Small intestine (tissue), 7 donors: ENCODE data around the gene CTU1. TPM values are rescaled to one million over a fixed set of nuclear protein-coding genes. Genes with fewer than 3 reads are reported as not detected.
"Not testable (repeated sequence)": the region's sequence is repeated elsewhere in the genome, so short reads cannot be mapped to it uniquely, and the experiment has no call there.

Experiments
- DNase-seq, 2 donors: peaks; one replicate each; pipeline versions ENCODE4 v3.0.0 to v3.0.0-alpha.2; 2013
- FAIRE-seq: peaks from 2 replicates; lab custom pipeline; 2012; peaks lifted over from hg19 to GRCh38; lab: Jason Lieb, UNC
- H3K27ac ChIP-seq, 3 donors: one replicate each; pipeline ENCODE4 v1.5.1; 2013; ENCODE audit warnings: low read length in 2 of 3, mild to moderate bottlenecking in 2 of 3, control low read depth in 1 of 3, inconsistent platforms in 1 of 3, low read depth in 1 of 3, moderate library complexity in 1 of 3
- H3K27me3 ChIP-seq, 3 donors: one replicate each; pipeline ENCODE4 v1.6.1; 2013; ENCODE audit warnings: low read length in 3 of 3, inconsistent platforms in 1 of 3; ENCODE audit not compliant: control insufficient read depth in 3 of 3, insufficient read depth in 3 of 3
- H3K36me3 ChIP-seq, 3 donors: one replicate each; pipeline ENCODE4 v1.6.1; 2013; ENCODE audit warnings: low read length in 3 of 3, inconsistent platforms in 1 of 3, low read depth in 1 of 3, mild to moderate bottlenecking in 1 of 3, moderate library complexity in 1 of 3; ENCODE audit not compliant: control insufficient read depth in 3 of 3, insufficient read depth in 2 of 3
- H3K4me1 ChIP-seq, 3 donors: one replicate each; pipeline ENCODE4 v1.6.1; 2013; ENCODE audit warnings: low read length in 2 of 3, inconsistent platforms in 1 of 3, low read depth in 1 of 3, mild to moderate bottlenecking in 1 of 3, moderate library complexity in 1 of 3; ENCODE audit not compliant: control insufficient read depth in 3 of 3, insufficient read depth in 2 of 3
- H3K4me3 ChIP-seq, 3 donors: one replicate each; pipeline ENCODE4 v1.5.1; 2013; ENCODE audit warnings: low read length in 3 of 3, control low read depth in 1 of 3, inconsistent platforms in 1 of 3, low read depth in 1 of 3, mild to moderate bottlenecking in 1 of 3, moderate library complexity in 1 of 3
- H3K9me3 ChIP-seq, 2 donors: one replicate each; pipeline ENCODE4 v1.6.1; 2013; ENCODE audit warnings: low read depth in 1 of 2, low read length in 1 of 2; ENCODE audit not compliant: control insufficient read depth in 2 of 2, insufficient read depth in 1 of 2
- WGBS, 3 donors: extraction: QIAGEN DNeasy Blood & Tissue Kit; methylation state at CpG; one replicate each; pipeline ENCODE4 v1.1.7; 2013; 5-methylcytosine and 5-hydroxymethylcytosine counted together
- polyA plus RNA-seq, 4 donors: library from polyadenylated mRNA; stranded (reverse) in 3 of 4; unstranded in 1 of 4; fragments of 200-250 nt in 3 of 4; fragments of 120-200 nt in 1 of 4; gene quantifications; one replicate each; pipeline versions ENCODE4 v1.2.1 to v1.2.3, GENCODE V29; 2013
- donor health status: healthy with polysubstance abuse.
- donor health status: control.
- donor health status: control.
- donor health status: Bipolar disorder and iron deficiency.
- donor health status: healthy.

The CTU1 gene
- polyA plus RNA-seq, 4 donors, result 1.3 to 4.0 (median 2.3) TPM

DNA sequence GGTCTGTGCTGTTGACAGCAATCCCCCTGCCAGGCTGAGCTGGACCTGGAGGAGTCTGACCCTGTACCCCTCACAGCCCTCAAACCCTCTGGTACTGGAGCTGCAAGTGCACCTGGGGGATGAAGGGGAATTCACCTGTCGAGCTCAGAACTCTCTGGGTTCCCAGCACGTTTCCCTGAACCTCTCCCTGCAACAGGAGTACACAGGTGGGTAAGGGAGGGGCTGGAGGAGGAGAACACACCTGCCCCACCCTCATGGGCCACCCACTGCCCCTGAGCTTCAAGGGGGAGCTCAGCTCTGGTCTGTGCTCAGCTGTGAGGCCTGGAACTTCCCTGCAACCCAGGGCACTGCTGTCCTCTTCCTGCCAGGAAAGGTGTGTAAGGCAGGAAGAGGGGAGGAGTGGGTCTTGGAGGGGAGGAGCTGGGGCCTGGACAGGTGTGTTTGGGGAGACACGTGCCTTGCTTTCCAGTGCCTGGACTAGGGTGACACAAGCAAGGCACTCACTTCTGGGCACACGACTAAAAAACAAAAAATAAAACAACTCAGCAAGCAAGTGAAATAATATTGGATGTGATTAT lies 37.8 kb upstream of the CTU1 start:
- DNase-seq (no peak), FAIRE-seq (no peak)
- H3K9me3 ChIP-seq, result no peaks in the 10 kb centered on the region
- H3K4me1 ChIP-seq, result no peaks in the 10 kb centered on the region
- H3K4me3 ChIP-seq, result no peak overlapping the region
- H3K27ac ChIP-seq, result no peak overlapping the region
- WGBS, 3 donors, result 32 to 65% (median 36%) methylated on average over 4 of the region's 4 CpGs
- no peaks in the 10 kb centered on the region for H3K36me3 ChIP-seq
- H3K27me3 ChIP-seq, result no peaks in the 10 kb centered on the region

DNA sequence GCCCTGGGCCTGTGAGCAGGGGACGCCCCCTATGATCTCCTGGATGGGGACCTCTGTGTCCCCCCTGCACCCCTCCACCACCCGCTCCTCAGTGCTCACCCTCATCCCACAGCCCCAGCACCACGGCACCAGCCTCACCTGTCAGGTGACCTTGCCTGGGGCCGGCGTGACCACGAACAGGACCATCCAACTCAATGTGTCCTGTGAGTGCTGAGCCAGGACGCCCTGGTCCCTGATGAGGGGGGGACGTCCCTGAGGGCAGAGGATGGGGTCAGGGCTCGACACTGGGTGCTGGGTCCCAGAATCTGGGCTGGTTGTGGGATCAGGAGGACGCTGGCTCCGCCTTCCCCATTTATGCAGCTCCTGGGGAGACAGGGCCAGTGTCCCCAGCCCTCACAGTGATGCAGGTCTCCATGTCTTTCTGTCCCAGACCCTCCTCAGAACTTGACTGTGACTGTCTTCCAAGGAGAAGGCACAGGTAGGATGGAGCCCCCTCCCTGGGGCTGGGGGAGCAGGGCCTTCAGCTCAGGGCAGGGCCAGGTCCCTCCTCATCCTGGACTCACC lies 36.4 kb upstream of the CTU1 start:
- no peak for FAIRE-seq
- H3K4me1 ChIP-seq, result no peaks in the 10 kb centered on the region
- H3K4me3 ChIP-seq, result no peak overlapping the region
- no peak for DNase-seq
- 58 to 83% (median 67%) methylated on average over 11 of the region's 11 CpGs for WGBS, 3 donors
- H3K27me3 ChIP-seq, result no peaks in the 10 kb centered on the region
- H3K36me3 ChIP-seq, result no peaks in the 10 kb centered on the region
- no peaks in the 10 kb centered on the region for H3K9me3 ChIP-seq
- no peak overlapping the region for H3K27ac ChIP-seq

DNA sequence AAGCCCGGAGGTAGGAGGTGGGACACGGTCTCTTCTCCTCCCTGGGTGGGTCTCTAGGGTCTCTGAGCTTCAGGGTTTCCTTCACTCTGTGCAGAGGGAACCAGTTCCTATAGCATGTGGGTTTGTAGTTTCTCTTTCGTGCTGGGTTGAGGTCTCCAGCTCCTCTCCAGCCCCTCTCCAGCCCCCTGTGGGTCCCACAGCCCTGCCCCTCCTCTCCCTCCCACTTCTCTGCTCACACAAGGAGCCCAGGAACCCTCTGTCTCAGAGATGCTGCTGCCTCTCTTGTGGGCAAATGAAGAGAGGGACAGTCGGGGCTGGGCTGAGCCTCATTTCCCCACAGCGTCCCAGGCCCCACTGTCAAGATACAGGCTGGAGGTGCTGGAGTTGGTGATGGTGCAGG lies 35.3 kb upstream of the CTU1 start:
- FAIRE-seq (no peak), DNase-seq (no peak)
- Histone ChIP-seq H3K27me3 (no peaks in the 10 kb centered on the region), H3K4me1 (no peaks in the 10 kb centered on the region), H3K9me3 (no peaks in the 10 kb centered on the region), H3K27ac (no peak overlapping the region), H3K4me3 (no peak overlapping the region), H3K36me3 (no peaks in the 10 kb centered on the region)
- WGBS, 3 donors, result 73 to 83% (median 75%) methylated on average over 4 to 5 of the region's 5 CpGs

DNA sequence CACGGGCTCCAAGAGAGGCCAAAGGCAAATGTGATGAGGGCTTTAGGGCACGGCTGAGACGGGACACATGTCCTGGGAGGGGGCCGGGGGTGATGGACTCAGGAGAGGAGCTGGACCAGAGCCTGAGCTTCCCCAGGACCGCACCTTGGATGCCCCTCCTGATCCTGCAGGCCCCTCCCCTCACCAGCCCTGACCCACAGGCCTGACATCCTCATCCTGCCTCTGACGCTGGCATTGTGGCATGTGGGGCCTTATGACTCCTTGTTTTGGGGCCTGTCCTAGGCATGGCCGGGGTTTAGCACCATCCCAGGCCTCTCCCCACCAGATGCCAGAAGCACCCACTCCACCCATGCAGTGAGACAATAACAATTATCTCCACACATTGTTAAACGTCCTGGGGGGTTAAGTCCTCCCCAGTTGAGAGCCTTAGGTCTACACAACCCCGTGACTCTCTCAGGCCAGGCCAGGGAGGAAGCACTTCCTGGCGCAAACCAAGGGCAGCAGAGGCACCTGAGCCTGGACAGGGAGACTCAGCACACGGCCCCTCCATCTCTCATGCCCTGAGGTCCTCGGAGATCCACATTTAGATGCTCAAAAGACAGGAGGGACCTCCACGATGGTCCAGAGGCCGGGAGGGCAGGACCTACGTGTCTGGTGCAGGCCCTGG lies 34.7 kb upstream of the CTU1 start:
- 60 to 69% (median 65%) methylated on average over 9 to 15 of the region's 15 CpGs for WGBS, 3 donors
- H3K27ac ChIP-seq, H3K36me3 ChIP-seq, H3K4me3 ChIP-seq, H3K4me1 ChIP-seq, H3K9me3 ChIP-seq, FAIRE-seq, H3K27me3 ChIP-seq, DNase-seq: not testable (repeated sequence)

DNA sequence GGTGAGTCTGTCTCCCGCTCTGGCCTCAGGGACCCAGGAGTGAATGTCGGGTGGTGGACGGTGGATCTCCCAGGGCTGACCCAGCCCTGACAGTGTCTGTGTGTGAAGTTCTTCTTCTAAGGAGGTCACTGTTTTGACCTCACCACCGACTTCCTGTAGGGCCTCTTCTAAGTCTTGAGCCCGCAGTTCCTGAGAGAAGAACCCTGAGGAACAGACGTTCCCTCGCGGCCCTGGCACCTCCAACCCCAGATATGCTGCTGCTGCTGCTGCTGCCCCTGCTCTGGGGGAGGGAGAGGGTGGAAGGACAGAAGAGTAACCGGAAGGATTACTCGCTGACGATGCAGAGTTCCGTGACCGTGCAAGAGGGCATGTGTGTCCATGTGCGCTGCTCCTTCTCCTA lies 33.9 kb upstream of the CTU1 start, which contains the start of gene SIGLEC7:
SIGLEC7 (plus strand) TSS at position 183 of the 400 bp plus-strand sequence; CDS start at position 252, 69 bp downstream.
- Histone ChIP-seq H3K4me3 (no peak within 1 kb of the TSS), H3K9me3 (no peaks in the 10 kb centered on the region), H3K27me3 (no peaks in the 10 kb centered on the region), H3K4me1 (no peaks in the 10 kb centered on the region), H3K36me3 (no peaks in the 10 kb centered on the region), H3K27ac (peak within 1 kb of the TSS in 1 of 3 donors; percentile 21)
- FAIRE-seq (no peak), DNase-seq (no peak)
- WGBS, 3 donors, result 65 to 81% (median 79%) methylated on average over 14 of the region's 14 CpGs

DNA sequence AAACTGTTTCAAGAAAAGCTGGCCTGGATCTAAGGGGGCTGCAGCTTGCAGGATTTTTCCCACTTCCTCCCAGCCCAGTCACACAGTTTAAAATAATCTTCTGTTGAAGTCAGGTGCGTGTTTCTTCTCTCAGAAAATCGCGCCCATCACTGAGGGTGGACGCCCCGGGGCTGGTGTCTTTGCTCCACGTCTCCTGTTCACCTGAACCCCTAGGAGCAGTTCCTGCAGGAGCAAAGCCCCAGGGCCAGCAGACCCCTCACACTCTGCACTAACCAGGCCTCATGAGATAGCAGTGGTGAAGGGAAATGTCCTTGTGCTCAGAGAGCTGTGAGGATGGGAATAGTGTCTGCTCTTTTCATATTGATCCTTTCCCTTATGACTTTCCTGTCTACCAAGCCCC lies 33.0 kb upstream of the CTU1 start:
- WGBS, 3 donors, result 86 to 90% (median 87%) methylated on average over 6 of the region's 6 CpGs
- FAIRE-seq (no peak), DNase-seq (no peak)
- Histone ChIP-seq H3K4me1 (no peaks in the 10 kb centered on the region), H3K4me3 (no peak overlapping the region), H3K27me3 (no peaks in the 10 kb centered on the region), H3K36me3 (no peaks in the 10 kb centered on the region), H3K9me3 (no peaks in the 10 kb centered on the region), H3K27ac (no peak overlapping the region)

DNA sequence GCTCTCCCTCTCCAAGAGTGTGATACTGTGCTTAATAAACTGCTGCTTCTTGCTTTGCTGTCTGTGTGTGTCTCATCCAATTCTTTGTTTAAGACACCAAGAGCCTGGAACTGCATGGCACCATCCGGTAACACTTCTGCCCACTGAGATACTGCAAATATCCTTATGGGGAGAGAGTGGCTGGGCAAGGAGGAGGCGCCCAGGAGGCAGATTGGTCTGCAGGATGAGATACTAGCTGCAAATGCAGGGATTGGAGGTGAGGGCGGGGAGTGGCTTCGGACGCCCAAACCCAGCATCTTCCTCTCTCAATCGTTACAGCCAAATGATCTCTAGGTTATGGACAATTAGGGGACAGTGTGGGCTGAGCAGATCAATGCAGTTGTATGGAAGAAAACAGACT lies 32.2 kb upstream of the CTU1 start:
- Histone ChIP-seq H3K4me1 (no peaks in the 10 kb centered on the region), H3K9me3 (no peaks in the 10 kb centered on the region), H3K4me3 (no peak overlapping the region), H3K27me3 (no peaks in the 10 kb centered on the region), H3K27ac (no peak overlapping the region), H3K36me3 (no peaks in the 10 kb centered on the region)
- no peak for FAIRE-seq
- WGBS, 3 donors, result 43 to 55% (median 48%) methylated on average over 6 of the region's 6 CpGs
- DNase-seq, result no peak

DNA sequence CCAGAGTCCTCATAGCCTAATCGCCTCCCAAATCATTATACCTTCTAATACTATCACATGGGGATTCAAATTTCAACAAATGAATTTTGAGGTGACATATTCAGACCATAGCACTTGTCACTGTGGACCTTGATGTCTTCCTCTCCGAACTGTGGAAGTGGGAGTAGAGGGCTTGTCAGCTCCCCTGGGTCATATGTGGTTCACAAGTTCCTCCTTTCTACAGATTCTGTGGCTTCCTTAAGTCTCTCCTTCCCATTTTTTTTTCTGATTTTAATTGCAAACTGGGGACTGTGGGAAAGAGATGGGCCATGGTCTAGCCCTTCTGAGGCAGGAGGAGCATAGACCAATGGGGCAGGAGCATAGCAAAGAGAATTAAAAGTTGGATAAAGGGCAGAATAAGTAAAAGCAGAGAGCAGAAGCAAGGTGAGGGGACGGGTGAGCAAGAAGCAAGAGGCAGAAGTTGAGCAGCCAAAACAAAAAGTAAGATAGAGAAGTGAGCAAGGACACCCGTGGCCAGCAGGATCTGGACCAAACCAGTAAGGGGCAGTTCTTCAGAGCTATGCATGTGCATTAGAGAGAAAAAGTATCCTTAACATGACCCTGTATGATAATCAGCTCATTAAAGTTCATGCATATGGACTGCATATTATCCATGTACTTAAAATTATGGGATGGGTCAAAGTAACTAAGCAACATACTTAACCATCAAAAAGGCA lies 31.2 kb upstream of the CTU1 start:
- H3K27ac ChIP-seq, result peak overlapping the region in 1 of 3 donors; percentile 46
- H3K4me3 ChIP-seq, result no peak overlapping the region
- no peaks in the 10 kb centered on the region for H3K36me3 ChIP-seq
- no peak for FAIRE-seq
- H3K9me3 ChIP-seq, result no peaks in the 10 kb centered on the region
- H3K4me1 ChIP-seq, result no peaks in the 10 kb centered on the region
- no peak for DNase-seq
- 44 to 64% (median 62%) methylated on average over 4 of the region's 4 CpGs for WGBS, 3 donors
- no peaks in the 10 kb centered on the region for H3K27me3 ChIP-seq
